Activated CD4-positive, alpha-beta T cell treated with anti-CD3 and anti-CD28 coated beads for 4 hours (primary cell): ENCODE measurements around the gene SHROOM2.
"Not testable (repeated sequence)": the region's sequence is repeated elsewhere in the genome, so short reads cannot be mapped to it uniquely, and the experiment has no call there.

Experiments used
- DNase-seq, 2 donors: peaks; one replicate each; pipeline ENCODE4 v3.0.0-alpha.2; 2020

The SHROOM2 gene

GRCh38 chrX:9785944-9786797 is at the start of gene SHROOM2:
TSS of gene SHROOM2 (plus strand) at chrX:9786429. CDS start at chrX:9786546, 117 bp downstream.
- no peak for DNase-seq

DNA sequence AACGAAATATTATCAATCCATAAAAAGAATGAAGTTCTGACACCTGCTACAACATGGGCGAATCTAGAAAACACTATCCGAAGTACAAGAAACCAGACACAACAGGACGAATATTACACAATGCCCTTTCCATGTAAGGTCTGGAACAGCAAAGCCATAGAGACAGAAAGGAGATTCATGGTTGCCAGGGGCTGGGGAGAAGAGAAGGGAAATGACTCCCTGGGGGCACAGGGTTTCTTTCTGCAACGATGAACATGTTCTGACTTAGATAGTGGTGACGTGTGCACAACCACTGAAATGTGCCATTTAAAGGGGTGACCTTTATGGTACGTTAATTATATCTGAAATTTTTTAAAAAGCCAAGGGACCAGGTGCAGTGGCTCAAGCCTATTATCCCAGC is 48.9 kb upstream of the SHROOM2 start:
- DNase-seq = no peak

DNA sequence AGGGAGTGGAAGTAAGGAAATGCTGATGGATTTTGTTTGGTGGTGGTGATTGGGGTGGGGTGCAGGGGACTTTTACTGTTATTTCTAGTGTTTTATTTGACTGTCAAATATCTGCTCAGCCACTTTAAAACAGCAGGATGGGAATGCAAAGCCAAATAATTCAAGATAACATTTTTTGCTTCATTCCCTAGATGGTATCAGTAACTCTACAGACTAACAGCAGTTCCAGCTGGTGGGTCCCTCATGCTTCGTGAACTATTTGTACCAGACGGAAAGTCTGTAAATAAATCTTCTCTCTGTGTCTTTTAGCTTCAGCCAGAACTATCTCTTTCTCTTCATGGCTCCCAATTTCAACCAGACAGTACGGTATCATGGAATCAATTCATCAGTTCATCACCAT is 48.1 kb upstream of the SHROOM2 start:
- DNase-seq = no peak

DNA sequence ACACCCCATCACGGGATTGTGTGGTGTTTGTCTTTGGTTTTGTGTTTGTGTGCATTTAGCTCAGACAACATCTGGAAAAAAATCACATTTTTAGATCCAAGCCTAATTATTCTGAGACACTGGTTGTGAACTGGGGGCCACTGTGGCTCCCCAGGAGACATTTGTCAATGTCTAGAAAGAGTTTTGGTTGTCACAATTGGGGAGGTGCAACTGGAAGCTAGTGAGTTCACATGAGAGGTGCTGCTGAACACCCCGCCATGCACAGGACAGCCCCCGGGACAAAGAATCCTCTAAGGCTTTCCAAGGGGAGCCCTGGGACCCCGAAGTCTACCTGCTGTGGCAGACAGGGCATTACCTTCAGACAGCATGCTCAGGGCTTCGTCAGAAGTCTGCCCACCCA is 47.1 kb upstream of the SHROOM2 start:
- DNase-seq = no peak

- no peak for DNase-seq
These were observed 40.7 kb upstream of the SHROOM2 start for GRCh38 chrX:9745417-9746115.

GRCh38 chrX:9746148-9746888 is 39.9 kb upstream of the SHROOM2 start:
- no peak for DNase-seq

- DNase-seq = no peak
These were observed 38.6 kb upstream of the SHROOM2 start for GRCh38 chrX:9747644-9748043.

DNA sequence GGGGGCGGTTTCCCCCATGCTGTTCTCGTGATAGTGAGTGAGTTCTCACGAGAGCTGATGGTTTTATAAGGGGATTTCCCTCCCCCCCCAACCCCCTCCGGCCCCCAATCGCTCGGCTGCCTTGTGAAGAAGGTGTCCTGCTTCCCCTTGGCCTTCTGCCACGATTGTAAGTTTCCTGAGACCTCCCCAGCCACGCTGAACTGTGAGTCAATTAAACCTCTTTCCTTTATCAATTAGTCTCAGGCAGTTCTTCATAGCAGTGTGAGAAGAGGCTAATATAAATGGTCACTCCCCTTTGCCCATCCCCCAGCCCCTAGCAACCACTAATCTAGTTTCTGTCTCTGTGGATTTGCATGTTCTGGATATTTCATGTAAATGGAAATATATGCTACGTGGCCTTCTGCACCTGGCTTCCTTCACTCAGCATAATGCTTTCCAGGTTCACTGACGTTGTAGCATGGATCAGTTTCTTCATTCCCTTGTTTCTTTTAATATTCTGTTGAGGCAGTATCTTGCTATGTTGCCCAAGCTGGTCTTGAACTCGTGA is 37.0 kb upstream of the SHROOM2 start:
- no peak for DNase-seq

- no peak for DNase-seq
These were observed 28.9 kb upstream of the SHROOM2 start for GRCh38 chrX:9757366-9757765.

GRCh38 chrX:9758021-9758638 is 28.1 kb upstream of the SHROOM2 start:
- no peak for DNase-seq

DNA sequence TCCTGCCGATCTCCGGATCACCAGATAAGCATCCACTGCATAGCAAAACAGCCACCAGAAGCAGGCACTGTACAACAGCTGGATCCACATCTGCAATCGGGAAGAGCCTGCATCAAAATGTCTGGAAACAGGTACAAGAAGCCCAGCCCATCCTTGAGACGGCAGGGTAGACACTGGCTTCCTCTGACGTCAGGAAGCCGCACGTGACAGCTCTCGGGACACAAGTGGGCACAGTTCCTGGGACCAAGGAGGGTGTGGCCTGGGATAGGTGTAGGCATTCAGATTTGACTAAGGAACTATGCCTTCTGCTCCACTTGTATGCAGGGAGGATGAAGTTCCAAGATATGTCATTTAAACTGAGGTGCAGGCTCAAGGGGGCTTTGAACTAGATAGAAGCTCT is 26.9 kb upstream of the SHROOM2 start:
- DNase-seq = no peak

- DNase-seq = no peak
These were observed 21.0 kb upstream of the SHROOM2 start for GRCh38 chrX:9765072-9765736.

DNA sequence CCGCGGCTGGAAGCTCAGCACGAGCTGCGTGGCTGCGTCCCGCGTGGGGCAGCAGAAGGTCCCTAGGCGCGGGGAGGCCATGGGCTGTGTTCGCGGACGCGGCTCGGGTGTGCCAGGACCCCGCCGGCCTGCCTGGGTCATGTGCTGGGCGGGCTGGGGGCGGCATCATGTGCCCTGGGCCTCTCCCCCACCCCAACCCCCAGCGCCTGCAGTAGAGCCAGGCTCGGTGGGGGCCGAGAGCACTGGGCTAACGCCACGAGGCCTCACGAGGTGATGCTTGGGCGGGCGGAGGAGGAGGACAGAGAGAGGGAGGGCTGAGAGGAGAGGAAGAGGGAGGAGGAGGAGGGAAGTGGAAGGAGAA is 20.5 kb upstream of the SHROOM2 start, which contains the start of gene GPR143:
Gene GPR143, minus strand, starts transcription at position 111 of the 361 bp plus-strand sequence. Its CDS starts 30 bp downstream, at position 81.
- DNase-seq = no peak

DNA sequence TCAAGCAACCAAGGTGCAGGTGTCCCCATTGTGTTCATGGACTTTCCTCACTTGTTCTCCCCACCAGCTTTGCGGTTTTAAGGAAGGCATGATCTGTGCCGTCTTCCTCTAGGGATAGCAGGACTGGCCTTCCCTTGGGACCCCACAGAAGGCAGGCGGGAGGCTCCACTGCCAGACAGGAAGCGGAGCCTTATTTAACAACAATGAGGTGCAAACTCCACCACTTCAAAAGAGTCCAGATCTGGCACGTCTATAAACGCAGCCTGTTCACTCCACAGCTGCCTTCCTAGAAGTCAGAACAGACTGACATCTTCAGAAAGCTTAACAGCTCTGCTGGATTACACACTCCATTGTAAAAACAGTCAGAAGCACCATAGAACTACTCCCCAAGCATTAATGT is 18.9 kb upstream of the SHROOM2 start:
- no peak for DNase-seq

GRCh38 chrX:9768321-9768839 is 17.8 kb upstream of the SHROOM2 start:
- not testable (repeated sequence) for DNase-seq

DNA sequence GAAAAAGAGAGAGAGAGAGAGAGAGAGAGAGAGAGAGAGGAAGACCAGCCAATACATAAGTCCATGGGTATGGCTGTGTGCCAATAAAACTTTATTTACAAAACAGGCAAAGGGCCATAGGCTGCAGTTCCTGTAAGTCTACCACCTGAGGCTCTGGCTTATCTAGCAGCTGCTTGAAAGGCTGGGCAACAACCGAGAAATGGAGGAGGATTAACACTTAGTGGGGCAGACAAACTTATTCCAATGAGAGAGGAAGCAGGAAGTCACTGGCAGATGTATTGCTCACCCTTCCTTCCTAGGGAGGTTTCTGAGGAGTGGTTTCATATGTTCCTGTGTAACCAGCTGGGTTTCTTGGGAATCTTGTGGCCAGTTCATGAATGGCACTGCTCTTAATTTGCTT is 15.9 kb upstream of the SHROOM2 start:
- DNase-seq = no peak

GRCh38 chrX:9772943-9773342 is 13.3 kb upstream of the SHROOM2 start:
- DNase-seq = no peak

DNA sequence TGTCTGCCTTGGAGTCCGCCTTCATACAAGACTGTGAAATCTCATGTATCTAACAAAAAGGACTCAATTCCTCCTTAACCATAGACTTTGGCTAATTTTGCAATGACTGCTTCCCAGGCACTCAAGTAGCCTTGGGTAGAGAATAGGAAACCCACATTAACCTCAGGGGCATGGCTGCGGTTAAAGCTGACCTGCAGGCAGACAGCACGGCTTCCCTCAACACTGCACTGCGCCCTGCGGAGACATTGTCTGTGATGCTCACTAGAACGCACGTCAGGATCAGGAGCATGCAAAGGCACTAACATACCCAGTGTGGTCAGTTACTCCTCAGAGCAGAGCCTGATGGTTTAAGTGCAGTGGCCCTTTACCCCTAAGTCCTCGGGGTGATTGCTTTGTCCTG is 10.3 kb upstream of the SHROOM2 start:
- DNase-seq = no peak

DNA sequence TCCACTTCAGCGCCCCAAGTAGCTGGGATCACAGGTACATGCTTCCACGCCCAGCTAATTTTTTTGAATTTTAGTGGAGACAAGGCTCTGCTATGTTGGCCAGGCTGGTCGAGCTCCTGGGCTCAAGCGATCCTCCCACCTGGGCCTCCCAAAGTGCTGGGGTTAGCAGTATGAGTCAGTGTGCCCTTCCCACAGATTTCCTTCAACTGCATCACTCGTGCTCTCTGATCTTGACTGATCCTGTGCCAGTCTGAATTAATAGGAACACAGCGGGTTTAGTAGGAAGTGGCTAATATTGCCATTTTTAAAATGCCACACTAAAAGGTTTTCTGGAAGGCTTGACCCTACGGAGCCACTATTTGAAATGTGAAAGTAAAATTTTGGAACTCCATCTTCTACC is 4.3 kb upstream of the SHROOM2 start:
- no peak for DNase-seq

DNA sequence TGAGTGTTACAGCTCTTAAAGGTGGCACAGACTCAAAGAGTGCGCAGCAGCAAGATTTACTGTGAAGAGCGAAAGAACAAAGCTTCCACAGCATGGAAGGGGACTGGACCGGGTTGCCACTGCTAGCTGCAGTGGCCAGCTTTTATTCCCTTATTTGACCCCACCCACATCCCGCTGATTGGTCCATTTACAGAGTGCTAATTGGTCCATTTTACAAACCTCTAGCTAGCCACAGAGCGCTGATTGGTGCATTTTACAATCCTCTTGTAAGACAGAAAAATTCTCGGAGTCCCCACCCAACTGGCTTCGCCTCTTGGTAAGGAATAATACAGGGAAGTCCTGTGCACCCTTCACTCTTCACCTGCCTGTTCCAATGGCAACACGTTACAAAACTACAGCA is 1.9 kb upstream of the SHROOM2 start:
- no peak for DNase-seq

DNA sequence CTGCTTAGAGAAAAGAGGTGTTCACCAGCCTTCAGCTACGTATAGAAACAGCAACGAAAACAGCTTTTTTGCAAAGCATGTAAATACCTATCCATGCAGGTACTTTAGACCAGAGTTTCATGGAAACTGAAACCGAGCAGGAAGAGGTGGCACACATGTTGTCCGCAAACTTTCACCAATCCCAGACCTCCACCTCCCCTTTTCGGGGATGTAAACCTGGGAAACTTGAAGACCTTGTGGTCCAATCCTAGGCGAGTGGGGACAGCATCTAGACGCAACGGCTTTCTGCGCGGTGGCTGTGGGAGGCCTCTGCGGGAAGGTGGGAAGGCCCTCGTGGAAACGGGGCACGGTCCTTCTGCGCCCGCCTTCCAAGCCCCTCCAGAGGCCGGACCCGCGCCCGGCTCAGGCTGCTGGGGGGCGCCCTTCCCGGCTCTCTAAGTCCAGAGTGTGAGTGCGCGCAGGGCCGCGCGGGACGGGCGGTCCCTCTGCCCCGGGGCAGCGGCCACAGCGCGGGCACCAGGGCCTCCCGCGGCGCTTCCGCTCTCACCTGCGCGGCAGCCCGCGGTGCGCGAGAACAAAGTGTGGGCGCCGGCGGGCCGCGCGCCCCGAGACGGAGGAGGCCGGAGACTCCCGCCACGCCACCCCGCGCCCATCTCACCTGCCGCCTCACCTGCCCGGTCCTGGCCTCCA is 830 bp upstream of the SHROOM2 start:
- no peak for DNase-seq
